NCI-H1092 treated with DMSO at 0.1 percent for 48 hours (cell line): ENCODE data around the gene USP16.
"Not testable (repeated sequence)": the region's sequence is repeated elsewhere in the genome, so short reads cannot be mapped to it uniquely, and the experiment has no call there.

Experiments
- DNase-seq: peaks from one replicate; lab custom pipeline; 2025; lab: John Stamatoyannopoulos, UW

The USP16 gene

DNA sequence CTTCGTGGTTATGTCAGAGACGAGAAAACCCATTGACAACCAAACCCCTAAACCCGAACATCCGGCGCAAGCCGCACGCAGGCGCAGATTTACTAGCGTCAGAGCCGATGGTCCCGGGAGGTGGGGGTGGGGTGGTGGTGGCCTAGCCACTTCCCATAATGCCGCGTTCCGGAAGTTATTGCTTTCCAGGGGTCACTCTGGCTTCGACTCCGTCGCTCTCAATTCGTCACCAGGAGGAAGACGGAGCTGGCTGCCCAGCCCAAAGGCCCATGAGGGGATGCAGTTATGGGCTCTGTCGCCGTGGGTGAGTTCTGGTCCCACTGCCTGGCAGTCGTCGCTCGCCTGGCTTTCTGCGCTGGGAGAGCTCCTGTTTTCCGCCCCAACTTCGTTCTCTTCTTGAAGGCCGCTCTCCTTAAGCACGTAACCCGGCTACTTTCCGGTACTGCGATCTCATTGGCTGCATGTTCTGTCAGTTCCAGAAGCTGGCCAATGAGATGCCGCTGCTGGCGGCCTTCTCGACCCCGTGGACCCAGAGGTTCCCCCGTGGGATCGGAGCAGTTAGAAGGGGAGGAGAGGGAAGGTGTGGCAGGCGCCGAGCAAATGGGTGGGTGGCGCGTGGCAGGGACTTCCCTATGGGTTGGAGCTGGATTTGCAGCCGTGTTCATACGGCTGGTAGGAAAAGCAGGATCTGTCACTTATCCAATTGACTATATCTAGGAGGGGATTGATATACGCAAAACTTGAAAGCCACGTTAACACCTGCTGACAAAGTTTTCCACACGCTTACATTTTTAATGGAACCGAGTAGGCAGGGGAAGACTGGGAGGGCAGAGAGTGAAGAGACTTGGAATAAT is at the start of gene USP16:
TSS of gene USP16 (plus strand) at position 195 of the 854 bp plus-strand sequence. CDS start 3,246 bp downstream, outside the sequence.
- peak; percentile 97 for DNase-seq

DNA sequence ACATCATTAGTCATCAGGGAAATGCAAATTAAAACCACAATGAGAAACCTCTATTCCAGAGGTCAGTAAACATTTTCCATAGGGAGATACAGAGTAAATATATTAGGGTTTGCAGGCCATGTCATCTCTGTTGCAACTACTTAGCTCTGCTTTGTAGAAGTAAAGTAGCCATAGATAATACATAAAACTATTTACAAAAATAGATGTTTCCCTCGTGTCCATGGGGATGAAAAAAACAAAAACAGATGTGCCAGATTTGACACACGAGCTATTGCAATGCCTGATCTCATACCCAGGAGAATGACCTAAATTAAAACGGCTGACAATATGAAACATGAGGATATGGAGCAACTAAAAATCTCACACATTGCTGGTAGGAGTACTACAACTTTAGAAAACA is 49.1 kb upstream of the USP16 start:
- DNase-seq: no peak

DNA sequence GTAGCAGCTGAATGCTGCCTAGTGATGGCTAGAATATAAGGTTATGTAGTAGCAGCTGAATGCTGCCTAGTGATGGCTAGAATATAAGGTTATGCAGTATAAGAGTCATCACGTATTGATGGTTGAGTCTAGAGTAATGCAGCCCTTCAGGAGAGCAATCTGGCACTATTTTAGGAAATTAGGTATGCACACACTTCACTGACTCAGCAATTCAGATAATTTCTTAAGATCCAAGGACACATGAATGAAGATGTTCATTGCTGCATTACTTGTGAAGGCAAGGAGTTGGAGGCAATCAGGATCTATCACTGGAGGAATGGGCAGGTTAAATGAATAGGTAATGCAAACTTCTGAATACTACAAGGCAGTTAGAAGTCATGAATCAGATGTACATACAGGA is 45.4 kb upstream of the USP16 start:
- DNase-seq: no peak

DNA sequence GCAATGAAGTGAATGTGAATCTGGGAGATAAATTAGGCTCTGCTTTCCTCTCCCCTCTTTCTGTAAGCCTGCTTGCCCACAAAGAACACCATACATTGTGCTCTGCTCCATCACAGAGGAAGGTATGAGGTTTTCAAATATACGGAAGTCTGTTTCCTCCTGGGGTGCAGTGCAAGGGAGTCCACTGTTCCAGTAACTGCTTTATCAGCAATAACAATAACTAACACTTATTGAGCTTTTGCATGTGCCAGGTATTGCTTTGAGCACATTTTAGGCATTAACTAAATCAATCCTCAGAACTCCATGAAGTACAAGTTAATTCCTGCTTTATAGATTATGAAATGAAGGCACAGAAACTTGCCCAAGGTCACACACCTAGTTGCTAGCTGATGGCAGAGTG is 41.8 kb upstream of the USP16 start:
- DNase-seq: no peak

DNA sequence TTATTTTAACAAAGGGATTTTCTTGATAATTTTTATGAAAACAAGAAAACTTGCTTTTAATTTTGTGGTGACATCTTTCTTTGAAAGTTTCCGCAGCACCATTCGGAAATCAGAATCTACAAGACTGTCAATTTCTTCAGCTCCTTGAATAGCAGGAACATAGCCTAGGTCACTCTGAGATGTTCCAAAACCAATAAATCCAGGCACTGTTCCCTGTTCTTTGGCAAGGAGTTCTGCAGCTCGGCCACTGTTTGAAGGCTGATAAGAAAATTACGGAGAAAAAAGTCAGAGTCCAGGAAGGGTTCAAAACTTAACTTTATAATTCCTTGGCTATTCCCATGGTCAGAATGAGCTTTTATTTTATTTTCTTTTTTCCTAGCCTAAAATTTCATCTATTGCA is 37.8 kb upstream of the USP16 start:
- no peak for DNase-seq

DNA sequence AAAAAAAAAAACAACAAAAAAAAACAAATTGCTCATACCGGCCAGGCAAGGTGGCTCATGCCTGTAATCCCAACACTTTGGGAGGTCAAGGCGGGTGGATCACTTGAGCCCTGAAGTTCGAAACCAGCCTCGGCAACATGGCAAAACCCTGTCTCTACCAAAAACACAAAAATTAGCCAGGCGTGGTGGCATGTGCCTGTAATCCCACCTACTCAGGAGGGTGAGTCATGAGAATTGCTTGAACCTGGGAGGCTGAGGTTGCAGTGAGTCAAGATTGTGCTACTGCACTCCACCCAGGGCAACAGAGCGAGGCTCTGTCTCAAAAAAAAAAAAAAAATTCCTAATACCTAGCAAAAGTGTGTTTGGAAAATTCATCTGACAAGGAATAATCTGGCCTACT is 36.3 kb upstream of the USP16 start:
- not testable (repeated sequence) for DNase-seq

DNA sequence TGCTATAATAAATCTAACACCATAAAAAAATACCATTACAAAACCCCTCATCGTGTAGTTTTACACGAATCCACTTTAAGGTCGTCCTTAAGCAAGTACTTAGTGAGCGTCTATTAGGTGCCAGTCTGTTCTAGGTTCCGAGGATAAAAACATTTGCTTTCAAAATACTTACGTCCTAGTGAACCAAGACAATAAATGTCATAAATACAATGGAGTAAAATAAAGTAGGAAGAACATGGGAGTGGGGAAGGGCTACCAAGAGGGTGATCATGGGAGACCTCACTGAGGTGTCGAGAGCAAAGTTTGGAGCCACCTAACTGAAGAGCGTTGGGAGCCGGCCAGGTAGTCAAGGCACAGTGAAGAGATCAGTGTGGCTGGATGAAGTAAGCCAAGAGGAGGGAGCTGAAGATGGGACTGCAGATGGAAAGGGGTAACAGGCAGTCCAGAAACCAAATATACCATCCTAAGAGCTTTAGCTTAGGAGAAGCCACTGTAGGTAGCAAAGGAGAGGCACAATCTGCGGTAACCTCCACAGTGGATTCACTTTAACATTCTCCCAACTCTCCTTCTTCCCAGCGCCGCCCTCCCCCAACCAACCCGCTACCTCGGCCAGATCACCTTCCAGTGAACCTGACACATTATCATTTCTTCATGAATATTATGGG is 32.5 kb upstream of the USP16 start:
- DNase-seq: no peak

DNA sequence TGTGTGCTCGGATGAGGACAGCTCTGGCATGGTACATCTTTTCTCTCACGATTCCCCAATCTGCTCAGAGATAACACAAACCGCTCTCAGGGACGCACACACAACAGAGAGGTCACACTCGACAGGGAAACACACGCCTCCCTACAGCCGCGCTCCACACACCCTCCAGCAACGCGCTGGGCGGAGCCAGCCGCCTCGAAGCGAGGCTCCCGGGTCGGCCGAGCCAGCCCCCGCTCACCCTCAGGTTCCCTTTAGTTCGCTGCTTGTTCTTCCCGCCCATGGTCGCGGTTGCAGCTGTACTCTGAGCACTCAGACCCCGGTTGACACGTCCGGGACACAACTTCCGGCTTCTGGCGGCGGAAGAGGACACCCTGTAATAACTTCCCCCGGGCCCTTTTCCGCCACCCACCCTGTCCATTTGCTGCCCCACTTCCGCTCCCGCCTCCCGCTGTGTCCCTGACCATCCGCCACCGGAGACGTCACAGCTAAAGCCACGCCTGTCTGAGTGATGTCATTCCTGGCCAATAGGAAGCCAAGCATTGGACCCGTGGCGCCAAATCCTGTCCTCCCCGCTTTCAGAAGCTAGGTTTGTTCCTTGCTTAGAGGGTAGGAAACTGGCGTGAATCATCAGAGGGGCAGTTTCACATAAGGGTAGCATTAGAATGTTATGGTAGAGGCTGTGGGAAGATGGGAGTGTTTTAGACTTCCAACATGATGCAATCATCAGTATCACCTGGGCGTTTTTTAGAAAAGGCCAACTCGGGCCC is 31.8 kb upstream of the USP16 start, which contains the start of gene LTN1:
TSS of gene LTN1 (minus strand) at position 352 of the 767 bp plus-strand sequence. CDS start at position 280, 72 bp downstream.
- DNase-seq: peak; percentile 98

DNA sequence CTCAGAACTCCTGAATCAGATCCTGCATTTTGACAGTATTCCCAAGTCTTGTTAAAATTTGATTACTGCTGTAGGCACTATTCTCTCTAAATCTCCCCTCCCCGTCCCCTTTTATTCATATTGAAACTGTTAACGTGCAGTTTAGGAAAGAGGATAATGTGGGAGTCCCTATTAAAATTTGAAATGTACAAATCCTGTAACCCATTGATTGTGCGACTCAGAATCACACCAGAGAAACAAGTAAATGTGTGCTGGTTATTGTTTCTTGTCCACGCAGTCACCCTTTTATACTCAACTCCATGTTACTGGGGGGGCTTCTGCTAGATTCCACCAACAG is 31.2 kb upstream of the USP16 start:
- no peak for DNase-seq

DNA sequence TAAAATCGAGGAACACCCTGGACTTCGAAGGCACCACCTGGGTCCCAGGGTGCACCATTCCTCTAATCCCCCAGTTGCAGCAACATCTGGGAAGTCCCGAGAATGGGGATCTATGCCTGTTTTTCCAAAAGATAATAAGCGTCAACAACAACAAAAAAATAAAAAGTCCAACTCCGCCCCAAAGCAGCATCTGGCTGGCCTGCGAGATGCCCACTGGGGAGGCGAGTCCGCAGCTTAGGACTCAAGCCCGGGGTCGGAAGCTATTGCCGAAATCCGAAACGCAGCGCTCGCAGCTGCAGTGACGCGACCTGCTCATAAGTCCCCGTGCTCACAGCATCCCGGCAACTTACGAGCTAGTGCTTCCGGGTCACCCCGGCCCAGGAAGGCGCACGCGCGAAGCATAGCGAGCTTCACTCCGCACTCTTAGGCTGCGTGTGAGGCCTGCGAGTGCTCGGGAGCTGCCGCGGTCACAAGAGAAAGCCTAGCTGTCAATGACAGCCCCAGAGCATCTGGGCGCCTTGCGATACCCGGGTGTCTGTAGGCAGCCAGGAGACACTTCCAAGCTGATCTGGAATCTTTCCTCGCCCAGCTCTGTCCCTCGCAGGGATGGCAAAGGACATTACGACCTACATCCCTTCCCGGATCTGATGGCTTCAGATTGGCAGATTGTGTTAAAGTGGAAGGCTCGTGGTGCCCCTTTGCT is 21.9 kb upstream of the USP16 start:
- peak; percentile 95 for DNase-seq

DNA sequence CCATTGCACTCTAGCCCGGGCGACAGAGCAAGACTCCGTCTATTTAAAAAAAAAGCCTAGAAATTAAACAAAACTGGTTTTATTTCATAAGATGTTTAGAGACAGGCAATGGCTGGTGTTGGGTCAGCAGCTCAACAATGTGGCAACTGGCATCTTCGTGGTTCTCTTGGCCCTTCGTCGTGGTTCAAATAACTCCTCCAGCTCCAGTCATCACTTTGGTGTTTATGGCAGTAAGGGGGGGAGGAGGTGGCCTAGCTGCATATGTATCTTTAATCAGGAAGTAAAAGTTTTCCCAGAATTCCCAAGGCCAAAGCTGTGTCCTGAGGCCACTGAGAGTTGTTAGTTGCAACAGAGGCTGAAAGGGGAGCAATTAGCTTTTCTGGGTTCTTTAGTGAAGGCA is 18.8 kb upstream of the USP16 start:
- no peak for DNase-seq

DNA sequence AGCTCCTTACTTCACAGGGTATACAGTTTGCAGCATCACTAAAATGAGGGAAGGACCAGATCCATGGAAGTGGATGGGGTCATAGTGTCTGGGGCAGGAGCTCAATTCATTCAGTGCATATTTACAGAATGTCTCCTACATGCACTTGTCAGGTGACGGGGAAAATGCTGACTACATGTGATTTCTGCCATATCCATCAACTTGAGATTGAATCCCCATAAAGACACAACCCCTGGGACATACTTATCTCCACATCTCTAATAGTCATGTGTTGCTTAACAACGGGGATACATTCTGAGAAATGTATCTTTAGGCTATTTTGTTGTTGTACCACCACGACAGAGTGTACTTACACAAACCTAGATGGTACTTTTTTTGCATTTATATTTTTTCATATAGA is 17.3 kb upstream of the USP16 start:
- DNase-seq: no peak

DNA sequence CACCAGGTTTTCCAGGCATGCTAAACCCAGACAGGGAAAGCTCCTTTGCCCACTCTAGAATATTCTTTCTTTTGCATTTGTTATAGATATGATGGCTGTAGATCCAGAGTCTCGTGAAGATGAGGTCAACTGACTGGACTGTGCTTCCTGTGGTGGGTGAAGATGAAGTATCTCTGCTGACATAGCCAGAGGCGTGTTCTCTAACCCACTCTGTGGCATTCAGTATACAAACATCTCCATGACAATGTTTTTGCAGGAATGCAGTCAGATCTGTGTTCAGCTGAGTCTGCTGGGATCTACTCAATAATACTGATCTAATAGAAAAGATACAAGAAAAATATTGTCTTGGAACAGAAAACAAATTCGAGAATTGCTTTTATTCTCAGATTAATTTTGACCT is 16.7 kb upstream of the USP16 start:
- no peak for DNase-seq

DNA sequence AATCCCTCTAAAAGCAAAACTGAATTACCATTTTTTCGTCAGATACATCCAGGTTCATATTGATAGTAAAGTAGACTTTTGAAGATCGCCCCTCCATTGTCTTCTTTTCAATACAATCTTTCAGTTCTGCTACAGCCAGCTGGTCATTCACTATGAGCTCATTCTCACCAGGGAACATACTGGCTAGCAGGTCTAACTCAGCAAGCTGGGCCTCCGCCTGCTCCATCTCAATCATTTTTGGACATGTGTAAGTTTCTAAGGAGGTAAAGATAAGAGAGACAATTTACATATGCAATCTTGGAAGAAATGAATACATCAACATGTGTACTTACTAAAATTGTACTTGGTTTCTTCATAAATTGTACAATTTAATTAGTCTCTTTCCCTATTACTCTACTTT is 16.1 kb upstream of the USP16 start:
- no peak for DNase-seq

DNA sequence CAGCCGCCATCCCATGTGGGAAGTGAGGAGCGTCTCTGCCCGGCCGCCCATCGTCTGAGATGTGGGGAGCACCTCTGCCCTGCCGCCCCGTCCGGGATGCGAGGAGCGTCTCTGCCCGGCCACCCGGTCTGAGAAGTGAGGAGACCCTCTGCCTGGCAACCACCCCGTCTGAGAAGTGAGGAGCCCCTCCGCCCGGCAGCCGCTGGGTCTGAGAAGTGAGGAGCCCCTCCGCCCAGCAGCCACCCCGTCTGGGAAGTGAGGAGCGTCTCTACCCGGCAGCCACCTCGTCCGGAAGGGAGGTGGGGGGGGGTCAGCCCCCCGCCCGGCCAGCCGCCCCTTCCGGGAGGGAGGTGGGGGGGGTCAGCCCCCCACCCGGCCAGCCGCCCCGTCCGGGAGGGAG is 13.2 kb upstream of the USP16 start:
- DNase-seq: not testable (repeated sequence)

DNA sequence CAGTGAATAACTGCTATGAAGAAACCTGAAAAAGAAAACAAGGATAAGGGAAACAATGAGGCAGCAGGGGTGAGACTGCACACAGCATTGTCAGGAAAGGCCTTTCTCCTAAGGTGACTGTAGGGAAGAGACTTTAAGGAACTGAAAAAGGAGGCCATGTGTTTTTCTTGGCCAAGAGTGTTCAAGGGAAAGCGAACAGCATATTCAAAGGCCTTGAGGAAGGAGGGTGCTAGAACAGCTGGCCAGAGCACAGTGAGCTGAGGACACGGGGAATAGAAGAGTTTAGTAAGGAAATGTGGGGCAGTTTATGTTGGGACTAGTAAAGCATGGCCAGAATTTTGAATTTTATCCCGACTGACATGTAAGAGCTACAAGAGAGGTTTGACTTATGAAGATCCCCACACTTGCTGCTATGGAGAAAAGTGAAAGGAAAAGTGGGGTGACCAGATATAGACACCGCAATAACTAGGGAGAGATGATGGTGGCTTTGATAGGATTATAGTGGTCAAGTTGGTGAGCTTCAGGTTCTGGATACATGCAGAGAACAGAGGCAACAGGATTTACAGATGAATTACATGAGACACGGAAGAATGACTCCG is 6.7 kb upstream of the USP16 start:
- DNase-seq: no peak

DNA sequence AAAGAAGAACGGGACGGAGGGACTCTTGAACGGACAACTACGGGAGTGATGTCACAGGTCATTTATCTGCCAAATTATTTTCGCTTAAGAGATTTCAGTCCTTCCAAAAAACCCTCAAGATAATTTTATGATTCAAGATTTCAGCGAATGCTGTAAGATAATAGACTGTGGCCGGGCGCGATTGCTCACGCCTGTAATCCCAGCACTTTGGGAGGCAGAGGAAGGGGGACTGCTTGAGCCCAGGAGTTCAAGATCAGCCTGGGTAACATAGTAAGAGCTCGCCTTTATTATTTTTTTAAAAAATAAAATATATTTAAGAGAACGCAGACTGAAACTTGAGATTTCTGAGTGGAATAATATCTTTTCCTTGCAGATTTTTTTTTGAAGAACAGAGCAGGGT is 5.9 kb upstream of the USP16 start:
- DNase-seq: no peak

DNA sequence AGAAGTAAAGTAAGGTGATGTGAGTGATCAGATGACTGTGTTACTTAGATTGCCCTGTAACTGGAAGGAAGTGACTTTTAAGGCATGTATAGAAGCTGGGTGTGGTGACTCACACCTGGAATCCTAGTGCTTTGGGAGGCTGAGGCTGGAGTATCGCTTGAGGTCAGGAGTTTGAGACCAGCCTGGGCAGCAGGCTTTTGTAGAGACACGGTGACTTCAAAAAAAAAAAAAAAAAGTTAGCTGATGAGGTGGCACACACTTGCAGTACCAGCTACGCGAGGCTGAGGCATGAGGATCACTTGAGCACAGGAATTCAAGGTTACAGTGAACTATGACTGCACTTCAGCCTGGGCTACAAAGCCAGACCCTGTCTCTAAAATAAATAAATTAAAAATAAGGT is 2.3 kb upstream of the USP16 start:
- no peak for DNase-seq

DNA sequence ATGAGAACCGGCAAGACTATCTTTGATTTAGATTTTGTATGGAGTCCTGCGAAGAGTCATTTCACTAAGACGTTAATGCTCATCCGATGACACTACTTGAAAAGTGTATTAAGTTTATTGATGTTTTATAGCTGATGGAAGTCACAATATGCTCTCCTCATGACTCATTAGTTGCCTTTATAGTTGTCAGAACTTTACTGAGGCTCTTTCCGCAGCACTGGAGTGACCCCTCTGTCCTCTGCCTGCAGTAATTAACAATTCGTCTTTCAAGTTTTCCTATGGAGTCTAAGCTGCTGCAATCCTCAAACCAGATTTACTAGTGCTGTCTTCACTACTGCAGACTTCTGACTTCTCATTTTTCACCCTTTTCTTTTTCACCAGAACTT is 853 bp downstream of the USP16 start:
- no peak for DNase-seq

DNA sequence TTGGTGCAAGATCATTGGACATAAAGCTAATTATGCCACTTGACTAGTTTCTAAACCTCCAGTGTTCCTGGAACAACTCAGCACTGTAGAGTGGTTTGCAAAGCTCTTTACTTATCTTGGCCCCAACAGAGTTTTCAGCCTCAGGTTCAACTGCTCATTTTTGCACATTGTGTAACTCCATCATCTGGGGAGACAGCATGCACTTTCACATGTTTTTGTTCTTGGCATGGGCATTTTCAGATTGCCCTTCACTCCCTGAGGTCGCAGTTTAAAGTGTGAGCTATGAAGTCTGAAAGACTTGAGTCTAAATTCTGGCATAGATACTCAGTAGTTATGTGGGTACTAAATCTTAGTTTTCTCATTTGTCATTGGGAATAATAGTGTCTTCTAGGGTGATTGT is 5.1 kb downstream of the USP16 start:
- no peak for DNase-seq

DNA sequence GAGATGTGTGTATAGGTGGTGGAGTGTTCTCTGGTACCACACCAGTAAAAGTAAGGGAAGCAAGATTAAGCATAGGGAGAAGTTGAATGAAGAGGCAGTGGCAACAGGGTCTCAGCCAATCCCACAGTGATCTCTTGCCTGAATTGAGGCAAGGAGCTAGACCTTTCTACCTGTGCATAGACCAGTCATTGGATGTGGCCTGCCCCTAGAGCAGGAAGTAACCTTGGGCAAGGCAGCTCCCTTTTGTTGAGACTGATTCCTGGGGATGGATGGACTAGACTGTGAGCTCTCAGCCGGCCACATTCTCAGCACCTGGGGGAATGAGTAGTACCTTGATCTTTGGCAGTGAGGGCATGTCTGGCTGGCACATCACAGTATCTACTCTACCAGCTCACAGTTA is 6.4 kb downstream of the USP16 start:
- no peak for DNase-seq

DNA sequence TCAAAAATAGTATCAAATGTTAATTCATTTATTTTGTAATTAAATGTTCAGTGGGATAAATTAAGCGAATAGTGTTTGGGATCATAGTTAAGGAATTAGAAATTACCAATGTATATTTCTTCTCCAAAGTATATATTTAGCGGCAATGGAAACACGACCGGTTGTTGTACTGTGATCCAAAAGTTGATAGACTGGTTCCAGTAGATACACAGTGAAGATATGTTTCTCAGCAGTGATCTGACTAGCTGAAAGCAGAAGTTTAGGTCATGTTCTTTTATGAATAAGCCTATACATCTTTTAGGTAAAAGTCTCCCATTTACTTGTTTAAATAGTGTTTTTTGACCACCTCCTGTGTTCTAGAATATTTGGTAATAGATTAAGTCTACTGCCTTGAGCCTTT is 8.8 kb downstream of the USP16 start:
- no peak for DNase-seq
